Measurements from ENCODE around the gene C19orf85.

DNA sequence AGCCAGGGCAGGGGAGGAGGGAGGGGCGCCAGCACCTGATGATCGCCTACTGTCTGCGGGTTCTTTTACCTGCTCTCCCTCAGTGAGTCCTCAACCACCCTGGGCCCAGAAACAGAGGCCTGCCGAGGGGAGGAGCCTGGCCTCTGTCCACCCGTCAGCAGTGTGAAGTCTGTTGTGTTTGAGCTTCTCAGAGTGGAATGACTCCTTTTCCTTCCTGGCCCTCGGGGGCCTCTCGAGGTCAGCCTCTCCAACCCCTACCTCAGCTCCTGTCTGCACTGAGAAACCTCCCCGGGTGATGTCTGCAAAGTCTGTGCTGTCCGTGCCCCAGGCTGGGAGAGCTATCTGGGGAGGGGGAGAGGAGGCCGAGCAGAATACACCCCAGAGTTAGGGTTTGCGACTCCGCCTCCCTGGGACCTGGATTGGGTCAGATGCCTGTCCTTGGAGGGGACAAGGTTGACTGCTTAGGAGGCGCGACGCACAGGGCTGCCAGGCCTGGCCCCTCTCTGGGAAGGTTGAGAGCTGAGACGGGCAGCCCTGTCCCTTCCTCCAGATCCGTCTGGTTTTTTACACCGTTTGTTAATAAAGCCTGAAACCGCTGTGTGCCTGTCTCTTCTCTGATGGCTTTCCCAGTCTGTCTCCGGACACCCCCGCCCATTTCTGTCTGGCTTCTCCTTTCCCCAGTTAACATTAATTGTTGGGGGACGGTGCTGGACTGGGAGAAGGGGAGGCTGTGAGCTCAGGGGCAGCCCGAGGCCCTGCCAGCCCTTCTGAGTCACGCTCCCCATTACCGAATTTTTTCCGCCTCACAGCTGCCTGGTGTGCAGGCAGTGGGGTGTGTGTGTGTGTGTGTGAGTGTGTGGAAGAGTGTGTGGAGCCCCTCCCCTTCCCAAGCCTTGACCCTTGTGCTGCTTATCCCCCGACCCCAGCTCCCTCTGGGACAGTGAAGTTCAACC lies 22.7 kb upstream of the C19orf85 start:
- no peak for TF ChIP-seq POLR2A (IDR thresholded peaks at IDR 0.05)
- TF ChIP-seq, protein P1, sequence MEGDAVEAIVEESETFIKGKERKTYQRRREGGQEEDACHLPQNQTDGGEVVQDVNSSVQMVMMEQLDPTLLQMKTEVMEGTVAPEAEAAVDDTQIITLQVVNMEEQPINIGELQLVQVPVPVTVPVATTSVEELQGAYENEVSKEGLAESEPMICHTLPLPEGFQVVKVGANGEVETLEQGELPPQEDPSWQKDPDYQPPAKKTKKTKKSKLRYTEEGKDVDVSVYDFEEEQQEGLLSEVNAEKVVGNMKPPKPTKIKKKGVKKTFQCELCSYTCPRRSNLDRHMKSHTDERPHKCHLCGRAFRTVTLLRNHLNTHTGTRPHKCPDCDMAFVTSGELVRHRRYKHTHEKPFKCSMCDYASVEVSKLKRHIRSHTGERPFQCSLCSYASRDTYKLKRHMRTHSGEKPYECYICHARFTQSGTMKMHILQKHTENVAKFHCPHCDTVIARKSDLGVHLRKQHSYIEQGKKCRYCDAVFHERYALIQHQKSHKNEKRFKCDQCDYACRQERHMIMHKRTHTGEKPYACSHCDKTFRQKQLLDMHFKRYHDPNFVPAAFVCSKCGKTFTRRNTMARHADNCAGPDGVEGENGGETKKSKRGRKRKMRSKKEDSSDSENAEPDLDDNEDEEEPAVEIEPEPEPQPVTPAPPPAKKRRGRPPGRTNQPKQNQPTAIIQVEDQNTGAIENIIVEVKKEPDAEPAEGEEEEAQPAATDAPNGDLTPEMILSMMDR (IDR thresholded peaks at IDR 0.05), result no peak

All from suprapubic skin (tissue), 3 donors.